SK-N-MC (cell line): ENCODE data around the gene RDX.

ENCODE experiments used
- DNase-seq: peaks from one replicate; pipeline ENCODE4 v3.0.0-alpha.2; 2011; ENCODE audit warnings: low read depth, low spot score
- H3K27ac ChIP-seq: fragments of 200-600 bp; sonication (generic); 2 replicates; pipeline ENCODE4 v1.5.1; 2016; ENCODE audit warnings: mixed run types
- H3K36me3 ChIP-seq: fragments of 200-600 bp; sonication (generic); 2 replicates; pipeline ENCODE4 v1.6.1; 2017; ENCODE audit warnings: antibody characterized with exemption, low read length, mixed read lengths; ENCODE audit not compliant: insufficient read depth
- H3K4me3 ChIP-seq: fragments of 200-600 bp; sonication (generic); 2 replicates; pipeline ENCODE4 v1.5.1; 2016
- H3K9ac ChIP-seq: fragments of 200-600 bp; sonication (generic); 2 replicates; pipeline ENCODE4 v1.8.0; 2017; ENCODE audit warnings: mixed run types, mixed read lengths; ENCODE audit not compliant: insufficient read length
- H3K9me3 ChIP-seq: fragments of 200-600 bp; sonication (generic); 2 replicates; pipeline ENCODE4 v1.6.1; 2017; ENCODE audit warnings: low read depth, mild to moderate bottlenecking, antibody characterized with exemption, low read length, moderate library complexity, mixed read lengths
- EZH2 ChIP-seq: fragments of 200-600 bp; sonication (generic); IDR thresholded peaks from one replicate; pipeline ENCODE4 v1.6.1; 2017; ENCODE audit warnings: antibody characterized with exemption
- FOXP2 ChIP-seq: optimal IDR thresholded peaks from 2 replicates; pipeline ENCODE3; 2011; ENCODE audit warnings: mild to moderate bottlenecking, moderate library complexity; ENCODE audit not compliant: insufficient read depth; ENCODE audit errors: extremely low read length, control extremely low read depth
- POLR2AphosphoS5 ChIP-seq: IDR thresholded peaks from 2 replicates; pipeline ENCODE4 v1.6.1; 2012; ENCODE audit warnings: mild to moderate bottlenecking, low read depth, low read length, borderline replicate concordance

The RDX gene

DNA sequence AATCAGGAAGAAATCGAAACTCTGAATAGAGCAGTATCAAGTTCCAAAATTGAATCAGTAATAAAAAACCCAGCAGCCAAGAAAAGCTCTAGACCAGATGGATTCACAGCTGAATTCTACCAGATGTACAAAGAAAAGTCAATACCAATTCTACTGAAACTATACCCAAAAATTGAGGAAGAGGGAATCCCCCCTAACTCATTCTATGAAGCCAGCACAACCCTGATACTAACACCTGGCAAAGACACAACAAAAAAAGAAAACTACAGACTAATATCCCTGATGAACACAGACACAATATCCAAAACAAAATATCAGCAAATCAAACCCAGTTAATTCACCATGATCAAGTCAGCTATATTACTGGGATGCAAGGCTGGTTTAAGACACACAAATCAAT is 105.5 kb downstream of the RDX start:
- H3K27ac ChIP-seq: no peak overlapping the region

GRCh38 chr11:110187731-110188130 is 108.7 kb downstream of the RDX start:
- no peaks in the 10 kb centered on the region; the same call in 1 of the 2 replicates for H3K36me3 ChIP-seq
- no peak overlapping the region for H3K27ac ChIP-seq
- no peaks in the 10 kb centered on the region for H3K9me3 ChIP-seq
- H3K4me3 ChIP-seq: no peak overlapping the region
- no peak overlapping the region for H3K9ac ChIP-seq
- TF ChIP-seq FOXP2 (no peak), POLR2AphosphoS5 (no peak), EZH2 (no peak)
- no peak for DNase-seq

More for the DNA sequence above, 105.5 kb downstream of the RDX start:
- no peak for DNase-seq
- Histone ChIP-seq H3K9ac (no peak overlapping the region), H3K4me3 (no peak overlapping the region), H3K9me3 (no peaks in the 10 kb centered on the region), H3K36me3 (no peaks in the 10 kb centered on the region; the same call in 1 of the 2 replicates)
- TF ChIP-seq FOXP2: no peak
- no peak for TF ChIP-seq POLR2AphosphoS5
- TF ChIP-seq EZH2: no peak

GRCh38 chr11:110186867-110187266 is 109.5 kb downstream of the RDX start:
- Histone ChIP-seq H3K27ac (no peak overlapping the region), H3K4me3 (no peak overlapping the region), H3K9ac (no peak overlapping the region), H3K36me3 (no peaks in the 10 kb centered on the region; the same call in 1 of the 2 replicates), H3K9me3 (no peaks in the 10 kb centered on the region)
- no peak for TF ChIP-seq FOXP2
- no peak for TF ChIP-seq EZH2
- TF ChIP-seq POLR2AphosphoS5: no peak
- DNase-seq: no peak

- no peak overlapping the region for H3K4me3 ChIP-seq
- no peak for DNase-seq
- no peak overlapping the region for H3K9ac ChIP-seq
- H3K36me3 ChIP-seq: no peaks in the 10 kb centered on the region; the same call in 1 of the 2 replicates
- TF ChIP-seq EZH2 (no peak), FOXP2 (no peak), POLR2AphosphoS5 (no peak)
- H3K27ac ChIP-seq: no peak overlapping the region
- H3K9me3 ChIP-seq: no peaks in the 10 kb centered on the region
Measured at GRCh38 chr11:110186456-110186855, 110.0 kb downstream of the RDX start.

GRCh38 chr11:110185599-110185998 is 110.8 kb downstream of the RDX start:
- H3K27ac ChIP-seq: no peak overlapping the region
- DNase-seq: no peak
- no peak for TF ChIP-seq FOXP2
- TF ChIP-seq POLR2AphosphoS5: no peak
- no peak for TF ChIP-seq EZH2

GRCh38 chr11:110185121-110185591 is 111.3 kb downstream of the RDX start:
- Histone ChIP-seq H3K9ac (no peak overlapping the region), H3K4me3 (no peak overlapping the region), H3K9me3 (no peaks in the 10 kb centered on the region), H3K27ac (no peak overlapping the region), H3K36me3 (no peaks in the 10 kb centered on the region)
- DNase-seq: no peak
- TF ChIP-seq POLR2AphosphoS5 (no peak), EZH2 (no peak), FOXP2 (no peak)

More at GRCh38 chr11:110185599-110185998, 110.8 kb downstream of the RDX start:
- Histone ChIP-seq H3K36me3 (no peaks in the 10 kb centered on the region), H3K9ac (no peak overlapping the region), H3K9me3 (no peaks in the 10 kb centered on the region), H3K4me3 (no peak overlapping the region)

GRCh38 chr11:110184456-110184855 is 112.0 kb downstream of the RDX start:
- no peak for DNase-seq
- no peaks in the 10 kb centered on the region for H3K36me3 ChIP-seq
- no peaks in the 10 kb centered on the region for H3K9me3 ChIP-seq
- H3K9ac ChIP-seq: no peak overlapping the region
- no peak overlapping the region for H3K27ac ChIP-seq
- no peak overlapping the region for H3K4me3 ChIP-seq
- no peak for TF ChIP-seq POLR2AphosphoS5
- TF ChIP-seq FOXP2: no peak
- TF ChIP-seq EZH2: no peak

DNA sequence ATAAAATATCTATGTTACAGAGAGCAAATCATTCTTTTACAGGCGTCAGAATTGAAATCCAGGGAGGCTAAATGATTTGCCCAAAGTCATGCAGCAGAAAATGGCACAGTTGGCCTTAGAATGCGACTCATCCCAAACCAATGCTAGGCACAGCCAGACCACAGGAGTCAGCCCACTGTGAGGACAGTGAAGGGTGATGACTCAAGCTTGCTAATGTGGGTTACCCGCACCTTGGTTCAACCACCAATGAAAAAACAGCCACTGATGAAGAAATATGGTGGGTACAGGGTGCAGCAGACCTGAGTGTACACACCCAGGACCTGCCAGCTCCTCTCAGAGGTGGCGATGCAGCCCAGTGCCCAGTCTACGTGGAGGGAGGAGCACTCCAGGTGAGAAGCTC is 113.5 kb downstream of the RDX start:
- H3K36me3 ChIP-seq: no peaks in the 10 kb centered on the region
- H3K4me3 ChIP-seq: no peak overlapping the region
- no peak for TF ChIP-seq EZH2
- H3K27ac ChIP-seq: no peak overlapping the region
- H3K9me3 ChIP-seq: no peaks in the 10 kb centered on the region
- no peak for DNase-seq
- H3K9ac ChIP-seq: no peak overlapping the region

GRCh38 chr11:110179064-110179463 is 117.3 kb downstream of the RDX start:
- no peak overlapping the region for H3K9ac ChIP-seq
- TF ChIP-seq POLR2AphosphoS5 (no peak), FOXP2 (no peak), EZH2 (no peak)
- no peak overlapping the region for H3K4me3 ChIP-seq
- H3K27ac ChIP-seq: no peak overlapping the region
- H3K9me3 ChIP-seq: no peaks in the 10 kb centered on the region
- DNase-seq: no peak
- no peaks in the 10 kb centered on the region for H3K36me3 ChIP-seq

- Histone ChIP-seq H3K27ac (peak overlapping the region; percentile 75), H3K9me3 (no peaks in the 10 kb centered on the region), H3K9ac (no peak overlapping the region), H3K36me3 (no peaks in the 10 kb centered on the region), H3K4me3 (peak overlapping the region; percentile 52; the same call in 1 of the 2 replicates)
- no peak for TF ChIP-seq POLR2AphosphoS5
- TF ChIP-seq EZH2: no peak
- DNase-seq: peak; percentile 48
Measured at GRCh38 chr11:110177086-110177456, 119.3 kb downstream of the RDX start.
